Urothelium cell line (cell line): ENCODE measurements around the gene ALG1.
"Not testable (repeated sequence)": the region's sequence is repeated elsewhere in the genome, so short reads cannot be mapped to it uniquely, and the experiment has no call there.

ENCODE experiments used
- DNase-seq: peaks from one replicate; pipeline ENCODE4 v3.0.0; 2011; ENCODE audit warnings: low spot score, mixed read lengths
- FAIRE-seq: peaks from 2 replicates; lab custom pipeline; 2011; peaks lifted over from hg19 to GRCh38; lab: Jason Lieb, UNC

ALG1 gene

GRCh38 chr16:5096437-5097060, 24.9 kb downstream of the ALG1 start:
- not testable (repeated sequence) for DNase-seq

GRCh38 chr16:5097061-5097469, 25.4 kb downstream of the ALG1 start:
- FAIRE-seq, DNase-seq: not testable (repeated sequence)

More at GRCh38 chr16:5096437-5097060, 24.9 kb downstream of the ALG1 start:
- FAIRE-seq = not testable (repeated sequence)

- DNase-seq = peak; percentile 93
- FAIRE-seq = not testable (repeated sequence)
These were observed 26.0 kb downstream of the ALG1 start, which contains the start of gene EEF2KMT for GRCh38 chr16:5097470-5098220. TSS of gene EEF2KMT (minus strand) at chr16:5097795. CDS start at chr16:5097739, 56 bp downstream.

- not testable (repeated sequence) for FAIRE-seq
- DNase-seq = peak; percentile 66
These were observed 26.8 kb downstream of the ALG1 start for GRCh38 chr16:5098221-5099159.

GRCh38 chr16:5099174-5099573, 27.5 kb downstream of the ALG1 start:
- FAIRE-seq, DNase-seq: not testable (repeated sequence)

- DNase-seq, FAIRE-seq: not testable (repeated sequence)
These were observed 31.8 kb downstream of the ALG1 start for GRCh38 chr16:5103296-5104032.

DNA sequence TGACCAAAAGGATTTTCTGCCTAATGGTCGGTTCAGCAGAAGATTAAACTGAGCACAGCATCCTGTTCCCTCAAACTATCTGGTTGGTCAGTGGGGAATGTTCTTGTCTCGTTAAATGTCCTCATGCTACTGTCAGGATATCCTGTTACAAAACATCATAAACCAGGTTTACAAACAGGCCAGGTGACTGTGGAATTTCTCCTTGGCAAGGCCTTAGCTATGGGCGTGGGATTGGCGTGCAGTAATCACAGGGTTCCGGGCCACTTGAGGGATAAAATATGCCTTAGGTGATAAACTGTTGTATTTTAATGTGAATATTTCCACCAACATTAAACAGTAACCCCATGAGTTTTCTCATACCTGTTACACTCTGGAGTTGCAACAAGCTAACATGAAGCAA, 33.4 kb downstream of the ALG1 start:
- not testable (repeated sequence) for FAIRE-seq, DNase-seq

GRCh38 chr16:5108505-5109158, 37.0 kb downstream of the ALG1 start:
- DNase-seq = no peak
- no peak for FAIRE-seq

DNA sequence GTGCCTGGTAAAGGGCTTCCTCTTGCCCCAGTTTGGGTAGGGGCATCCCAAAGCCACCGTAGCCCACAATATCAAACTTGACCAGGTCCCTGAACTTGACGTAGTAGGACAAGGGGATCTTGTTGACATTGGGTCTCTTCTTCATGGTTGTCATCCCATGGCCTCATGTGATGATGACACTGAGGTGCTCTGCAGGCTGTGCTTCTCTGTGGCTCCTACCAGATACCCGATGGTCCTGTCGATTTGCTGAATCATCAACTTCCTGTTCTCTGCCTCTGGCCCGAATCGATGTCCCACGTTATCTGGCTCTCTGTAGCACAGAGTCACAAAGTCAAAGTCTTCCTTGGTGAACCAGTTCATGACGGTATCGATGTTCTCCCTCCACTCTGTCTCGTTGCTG, 39.3 kb downstream of the ALG1 start:
- not testable (repeated sequence) for FAIRE-seq, DNase-seq

GRCh38 chr16:5116780-5117295, 45.2 kb downstream of the ALG1 start:
- peak; percentile 2 for DNase-seq
- FAIRE-seq = not testable (repeated sequence)

DNA sequence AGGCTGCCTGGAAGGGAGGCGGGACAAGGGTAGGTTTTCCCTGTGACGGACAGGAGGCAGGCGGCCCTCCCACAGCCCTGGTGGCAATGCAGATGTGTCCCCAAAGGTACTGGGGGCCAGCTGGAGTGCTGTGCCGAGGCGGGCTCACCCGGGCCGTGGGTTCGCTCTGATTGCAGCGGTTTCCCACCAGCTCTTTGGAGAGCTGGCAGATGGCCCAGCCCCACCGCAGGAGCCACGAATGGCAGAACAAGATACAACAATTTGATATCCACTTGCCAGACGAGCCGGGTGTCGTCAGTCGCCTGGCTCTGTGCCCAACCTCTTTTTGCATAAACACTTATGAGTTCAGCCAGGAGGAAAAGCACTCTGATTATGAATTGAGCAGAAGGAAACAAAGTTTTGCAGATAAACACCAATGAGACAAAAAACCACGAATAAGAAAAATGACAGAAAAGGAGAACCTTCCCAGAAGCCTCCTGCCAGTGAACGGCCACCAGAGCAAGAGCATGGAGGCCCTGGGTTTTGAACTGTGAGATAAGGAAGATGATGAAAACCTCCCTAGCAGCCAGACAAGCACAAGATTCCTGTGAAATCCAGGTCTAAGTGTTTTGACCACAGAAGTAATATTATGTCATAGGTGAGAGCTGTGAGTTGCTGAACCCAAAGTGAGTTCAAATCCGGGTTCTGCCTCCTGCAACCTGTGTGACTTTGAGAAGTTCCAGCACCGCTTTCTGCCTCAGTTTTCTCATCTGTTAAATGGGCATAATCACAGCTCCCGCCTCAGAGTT, 45.9 kb downstream of the ALG1 start:
- not testable (repeated sequence) for FAIRE-seq
- peak; percentile 24 for DNase-seq

- not testable (repeated sequence) for FAIRE-seq
These were observed 59.9 kb downstream of the ALG1 start for GRCh38 chr16:5131467-5132004.

GRCh38 chr16:5132915-5133600, 61.4 kb downstream of the ALG1 start:
- FAIRE-seq, DNase-seq: not testable (repeated sequence)

More at GRCh38 chr16:5131467-5132004, 59.9 kb downstream of the ALG1 start:
- not testable (repeated sequence) for DNase-seq

- not testable (repeated sequence) for FAIRE-seq, DNase-seq
These were observed 63.3 kb downstream of the ALG1 start for GRCh38 chr16:5134739-5135452.
